Superior temporal gyrus (tissue), 1 donor: Measurements from ENCODE around the gene LGALS3BP.
"Not testable (repeated sequence)": the region's sequence is repeated elsewhere in the genome, so short reads cannot be mapped to it uniquely, and the experiment has no call there.

ENCODE experiments used
- DNase-seq: peaks from one replicate; pipeline ENCODE4 v3.0.0-alpha.2; 2016; ENCODE audit errors: extremely low spot score

The LGALS3BP gene

GRCh38 chr17:78963378-78963777, 16.3 kb downstream of the LGALS3BP start:
- no peak for DNase-seq

- DNase-seq, result not testable (repeated sequence)
These were observed 16.8 kb downstream of the LGALS3BP start for GRCh38 chr17:78962984-78963348.

DNA sequence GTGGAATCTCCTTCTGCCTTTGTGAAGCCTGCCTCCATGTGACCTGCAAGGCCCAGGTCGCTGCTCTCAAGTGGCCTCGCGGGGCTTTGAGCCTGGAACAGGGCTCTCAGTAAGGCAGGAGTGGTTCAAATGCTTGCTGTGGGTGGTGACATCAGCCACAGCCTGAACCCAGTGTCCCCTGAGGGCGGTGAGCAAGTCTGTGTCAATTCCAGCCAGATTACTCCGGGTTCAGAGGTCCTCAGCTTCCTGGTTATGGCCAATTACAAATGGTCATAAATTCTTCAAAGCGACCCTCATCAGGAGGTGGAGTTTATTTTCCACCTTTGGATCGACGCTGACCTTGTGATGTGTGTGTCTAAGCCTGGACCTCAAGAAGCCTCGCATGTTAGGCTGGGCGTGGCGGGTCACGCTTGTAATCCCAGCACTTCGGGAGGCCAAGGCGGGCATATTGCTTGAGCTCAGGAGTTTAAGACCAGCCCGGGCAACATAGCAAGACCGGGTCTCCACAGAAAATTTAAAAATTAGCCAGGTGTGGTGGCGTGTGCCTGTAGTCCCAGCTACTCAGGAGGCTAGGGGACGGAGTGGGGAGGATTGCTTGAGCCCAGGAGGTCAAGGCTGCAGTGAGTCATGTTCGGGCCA, 17.3 kb downstream of the LGALS3BP start:
- no peak for DNase-seq

DNA sequence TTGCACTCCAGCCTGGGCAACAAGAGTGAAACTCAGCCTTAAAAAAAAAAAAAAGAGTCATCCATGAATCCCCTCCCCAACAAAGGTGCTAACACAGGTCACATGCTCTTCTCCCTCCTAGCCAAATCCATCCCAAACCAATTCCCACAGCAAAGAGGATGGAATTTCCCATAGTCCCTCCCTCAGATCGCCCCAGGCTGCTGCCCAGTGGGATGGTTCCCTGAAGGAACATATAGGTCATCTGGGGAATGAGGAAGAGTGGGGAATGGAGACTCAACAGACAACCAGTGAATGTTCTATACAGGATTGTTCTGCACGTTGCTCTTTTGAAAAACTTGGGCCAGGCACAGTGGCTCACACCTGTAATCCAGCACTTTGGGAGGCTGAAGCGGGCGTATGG, 18.2 kb downstream of the LGALS3BP start:
- DNase-seq, result no peak

GRCh38 chr17:78960928-78961327, 18.8 kb downstream of the LGALS3BP start:
- no peak for DNase-seq

DNA sequence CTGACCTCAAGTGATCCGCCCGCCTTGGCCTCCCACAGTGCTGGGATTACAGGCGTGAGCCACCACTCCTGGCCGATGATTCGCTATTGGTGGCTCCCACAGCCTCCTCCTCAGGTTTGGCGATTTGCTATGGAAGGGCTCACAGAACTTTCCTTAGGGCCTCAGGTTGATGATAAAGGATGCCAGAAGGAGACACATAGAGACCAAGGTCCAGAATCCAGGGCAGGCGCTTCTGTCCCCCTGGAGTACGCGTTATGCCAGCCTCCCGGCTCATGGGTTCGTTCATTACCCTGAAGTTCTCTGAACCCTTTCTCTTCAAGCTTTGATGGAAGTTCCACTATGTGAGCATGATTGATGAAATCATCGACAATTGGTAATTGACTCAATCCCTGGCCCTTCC, 19.9 kb downstream of the LGALS3BP start:
- DNase-seq, result no peak

DNA sequence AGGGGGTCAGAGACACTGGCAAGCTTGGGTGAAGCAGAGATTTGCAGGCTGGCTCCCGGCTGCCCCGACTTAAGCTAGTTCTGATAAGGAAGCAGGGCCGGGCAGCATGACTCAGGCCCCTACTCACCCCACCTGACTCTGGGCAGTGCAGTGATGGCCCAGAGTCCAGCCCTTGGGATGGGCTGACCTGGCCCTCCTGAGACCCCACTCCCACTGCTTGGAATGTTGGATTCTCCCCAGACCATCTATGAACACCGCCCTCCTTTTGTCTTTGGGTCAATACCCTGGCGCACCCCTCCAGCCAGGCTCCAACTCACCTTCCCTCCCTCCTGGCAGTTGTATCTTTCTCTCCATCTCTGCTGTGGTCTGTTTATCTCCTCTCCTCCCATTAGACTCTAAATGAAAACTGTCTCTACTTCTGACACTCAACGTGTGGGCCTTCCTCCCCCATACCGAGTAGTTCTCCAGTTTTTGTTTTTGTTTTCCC, 21.0 kb downstream of the LGALS3BP start:
- no peak for DNase-seq

GRCh38 chr17:78957128-78957527, 22.6 kb downstream of the LGALS3BP start:
- DNase-seq, result no peak

GRCh38 chr17:78956254-78956653, 23.5 kb downstream of the LGALS3BP start:
- no peak for DNase-seq

GRCh38 chr17:78954684-78955083, 25.0 kb downstream of the LGALS3BP start:
- DNase-seq, result no peak

GRCh38 chr17:78953356-78954350, 26.1 kb downstream of the LGALS3BP start:
- no peak for DNase-seq

DNA sequence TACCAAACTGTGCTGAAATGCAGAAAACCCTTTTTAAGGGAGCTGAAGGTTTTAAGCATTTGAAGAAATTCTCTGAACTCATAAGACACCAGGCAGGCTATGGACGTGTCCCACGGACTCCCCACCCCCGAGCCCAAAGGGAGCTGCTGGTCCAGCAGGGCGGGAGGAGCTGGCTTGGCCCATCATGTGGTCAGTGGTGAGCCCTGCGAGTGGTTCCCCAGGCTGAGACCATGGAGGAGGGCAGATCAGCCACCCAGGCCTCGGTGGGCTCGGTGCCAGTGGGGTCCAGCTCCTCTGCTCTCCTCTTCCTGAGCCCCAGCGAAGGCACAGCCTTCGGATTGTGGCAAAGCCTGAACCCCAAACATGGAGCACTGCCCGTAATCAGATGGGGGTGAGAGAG, 27.0 kb downstream of the LGALS3BP start:
- DNase-seq, result no peak

DNA sequence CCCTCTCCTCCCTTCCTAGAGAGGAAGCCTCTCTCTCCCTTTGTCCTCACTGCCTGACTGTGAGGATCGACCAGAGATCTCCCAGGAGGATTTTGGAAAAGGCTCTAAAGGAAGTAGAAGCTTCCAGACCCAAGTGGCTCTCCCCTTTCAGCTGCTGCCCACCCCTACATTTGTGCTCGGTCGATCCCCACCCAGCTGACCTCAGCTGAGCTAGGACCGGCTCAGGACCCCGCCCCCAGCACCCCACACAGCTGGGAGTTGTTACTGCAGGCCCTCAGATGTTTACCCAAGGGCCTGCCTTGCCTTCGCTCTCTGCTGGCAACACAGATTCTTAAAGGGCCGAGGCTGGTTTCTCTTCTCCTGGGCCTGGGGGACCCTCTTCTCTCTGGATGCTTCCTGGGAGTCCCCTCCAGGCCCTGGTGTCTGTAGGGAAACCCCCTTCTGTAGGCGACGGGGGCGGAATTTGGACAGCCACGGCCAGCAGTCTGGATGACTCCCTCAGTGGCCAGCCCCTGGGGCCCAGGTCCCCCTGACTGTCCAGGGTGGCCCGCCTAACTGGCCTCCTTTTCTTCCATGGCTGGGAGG, 27.7 kb downstream of the LGALS3BP start:
- no peak for DNase-seq

DNA sequence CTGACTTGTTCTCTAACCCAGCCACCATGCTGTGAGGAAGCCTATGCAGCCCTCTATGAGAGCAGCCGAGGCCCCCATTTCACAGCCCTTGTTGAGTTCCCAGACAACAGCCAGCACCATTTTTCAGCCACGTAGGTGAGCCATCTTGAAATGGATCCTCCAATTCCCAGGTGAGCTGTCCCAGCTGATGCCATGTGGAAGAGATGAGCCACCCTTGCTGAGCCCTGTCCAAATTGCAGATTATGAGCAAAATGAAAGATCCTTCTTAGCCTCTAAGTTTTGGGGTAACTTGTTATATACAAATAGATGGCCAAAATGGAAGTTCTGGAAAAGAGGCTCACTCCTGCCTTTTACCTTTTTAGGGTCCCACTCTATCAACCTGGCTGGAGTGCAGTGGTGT, 28.9 kb downstream of the LGALS3BP start:
- no peak for DNase-seq

DNA sequence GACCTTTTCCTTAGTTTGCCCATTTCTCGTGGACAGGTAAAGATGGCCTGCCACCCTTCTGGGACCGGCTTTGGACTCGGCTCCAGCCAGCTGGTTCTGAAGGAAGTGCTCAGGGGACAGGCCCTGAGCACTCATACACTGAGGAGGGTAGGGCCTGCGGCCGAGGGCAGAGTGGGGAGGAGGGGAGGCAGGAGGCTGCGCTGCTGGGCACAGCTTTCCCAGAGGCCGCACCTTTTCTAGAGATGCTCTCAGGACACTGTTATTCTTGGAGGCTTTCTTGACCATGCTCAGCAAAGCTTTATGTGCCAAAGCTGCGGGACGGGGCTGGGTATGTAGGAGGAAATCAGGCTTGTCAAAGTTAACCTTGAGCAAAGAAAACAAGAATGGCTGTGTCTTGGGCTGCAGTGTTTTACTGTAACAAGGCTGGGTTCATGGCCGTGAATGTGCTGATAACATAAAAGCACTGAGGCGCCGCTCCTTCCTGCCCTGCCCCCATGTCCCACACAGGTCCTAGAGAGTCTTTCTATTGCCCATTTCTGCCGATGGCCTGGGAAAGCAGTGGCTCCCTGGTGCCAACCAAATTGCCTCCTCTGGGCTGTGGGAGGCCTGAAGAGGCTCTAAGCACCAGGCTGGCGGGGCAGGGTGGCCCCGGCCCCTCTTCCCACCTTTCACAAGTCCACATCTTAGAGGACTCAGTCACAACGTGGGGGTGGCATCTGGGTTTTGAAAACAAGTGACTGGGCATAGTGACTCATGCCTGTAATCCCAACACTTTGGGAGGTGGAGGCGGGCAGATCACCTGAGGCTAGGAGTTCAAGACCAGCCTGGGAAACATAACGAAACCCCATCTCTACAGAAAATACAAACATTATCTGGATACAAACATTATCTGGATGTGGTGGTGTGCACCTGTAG, 32.2 kb downstream of the LGALS3BP start:
- no peak for DNase-seq

DNA sequence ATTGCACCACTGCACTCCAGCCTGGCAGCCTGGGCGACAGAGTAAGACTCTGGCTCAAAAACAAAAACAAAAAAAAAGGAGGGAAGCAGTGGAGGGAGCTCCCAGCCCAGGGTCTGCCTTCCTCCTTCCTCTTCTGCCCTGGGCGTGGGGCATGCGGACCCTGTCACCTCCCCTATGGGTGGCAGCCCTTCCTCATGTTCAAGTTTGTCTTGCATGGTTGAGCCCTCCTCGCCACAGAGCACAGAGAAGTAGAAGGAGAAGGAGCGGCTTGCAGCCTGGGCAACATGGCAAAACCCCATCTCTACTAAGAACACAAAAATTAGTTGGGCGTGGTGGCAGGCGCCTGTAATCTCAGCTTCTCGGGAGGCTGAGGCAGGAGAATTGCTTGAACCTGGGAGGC, 33.1 kb downstream of the LGALS3BP start:
- no peak for DNase-seq

- DNase-seq, result no peak
These were observed 33.6 kb downstream of the LGALS3BP start for GRCh38 chr17:78946131-78946530.

DNA sequence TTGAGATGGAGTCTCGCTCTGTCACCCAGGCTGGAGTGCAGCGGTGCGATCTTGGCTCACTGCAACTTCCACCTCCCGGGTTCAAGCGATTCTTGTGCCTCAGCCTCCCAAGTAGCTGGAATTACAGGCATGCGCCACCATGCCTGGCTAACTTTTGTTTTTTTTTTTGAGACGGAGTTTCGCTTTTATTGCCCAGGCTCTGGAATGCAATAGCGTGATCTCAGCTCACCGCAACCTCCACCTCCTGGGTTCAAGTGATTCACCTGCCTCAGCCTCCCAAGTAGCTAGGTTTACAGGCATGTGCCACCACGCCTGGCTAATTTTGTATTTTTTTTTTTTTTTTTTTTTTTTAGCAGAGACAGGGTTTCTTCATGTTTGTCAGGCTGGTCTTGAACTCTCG, 34.3 kb downstream of the LGALS3BP start:
- not testable (repeated sequence) for DNase-seq

- no peak for DNase-seq
These were observed 34.8 kb downstream of the LGALS3BP start for GRCh38 chr17:78944956-78945355.

- DNase-seq, result no peak
These were observed 35.7 kb downstream of the LGALS3BP start for GRCh38 chr17:78944026-78944425.

GRCh38 chr17:78940708-78941107, 39.0 kb downstream of the LGALS3BP start:
- no peak for DNase-seq
